Neural progenitor cell (in vitro differentiated cells): Measurements from ENCODE around the gene GMDS. TPM values are rescaled to one million over a fixed set of nuclear protein-coding genes. Genes with fewer than 3 reads are reported as not detected.
A peak's percentile ranks its signal among the peaks of the same experiment; 100 is the strongest.

ENCODE experiments used
- DNase-seq: peaks from one replicate; pipeline ENCODE4 v3.0.0-alpha.2; 2016; ENCODE audit warnings: low spot score
- H2AFZ ChIP-seq: fragments of 200-600 bp; sonication (generic); replicated peaks from 2 replicates; pipeline ENCODE4 v1.6.1; 2016; ENCODE audit warnings: antibody characterized with exemption
- H3F3A ChIP-seq: fragments of 200-600 bp; sonication (generic); 2 replicates; pipeline ENCODE4 v1.6.1; 2016; ENCODE audit warnings: antibody characterized with exemption, low read depth
- H3K27ac ChIP-seq: fragments of 200-600 bp; sonication (generic); 2 replicates; pipeline ENCODE4 v1.5.1; 2016; ENCODE audit warnings: mild to moderate bottlenecking
- H3K27me3 ChIP-seq: fragments of 200-600 bp; sonication (generic); 2 replicates; pipeline ENCODE4 v1.6.1; 2016; ENCODE audit warnings: mild to moderate bottlenecking, moderate library complexity
- H3K36me3 ChIP-seq: fragments of 200-600 bp; sonication (generic); 2 replicates; pipeline ENCODE4 v1.5.1; 2016
- H3K4me1 ChIP-seq: fragments of 200-600 bp; sonication (generic); 2 replicates; pipeline ENCODE4 v1.6.1; 2016; ENCODE audit warnings: mixed run types
- H3K4me2 ChIP-seq: fragments of 200-600 bp; sonication (generic); 2 replicates; pipeline ENCODE4 v1.6.1; 2016
- H3K4me3 ChIP-seq: fragments of 200-600 bp; sonication (generic); 2 replicates; pipeline ENCODE4 v1.5.1; 2016
- H3K79me2 ChIP-seq: fragments of 200-600 bp; sonication (generic); 2 replicates; pipeline ENCODE4 v1.6.1; 2016; ENCODE audit warnings: low read depth
- H3K9ac ChIP-seq: fragments of 200-600 bp; sonication (generic); 2 replicates; pipeline ENCODE4 v1.6.1; 2016
- H3K9me3 ChIP-seq: fragments of 200-600 bp; sonication (generic); 2 replicates; pipeline ENCODE4 v1.5.1; 2016; ENCODE audit warnings: low read depth
- H4K20me1 ChIP-seq: fragments of 200-600 bp; sonication (generic); 2 replicates; pipeline ENCODE4 v1.6.1; 2016; ENCODE audit warnings: low read depth
- H3K27ac Mint-ChIP-seq: 3 replicates; pipeline ENCODE4 v1.8.0; 2021; ENCODE audit warnings: mixed read lengths
- H3K27me3 Mint-ChIP-seq: 2 replicates; pipeline ENCODE4 v1.8.0; 2022; ENCODE audit warnings: low read depth, mild to moderate bottlenecking, inconsistent platforms, moderate library complexity, mixed read lengths; ENCODE audit not compliant: insufficient read depth
- H3K36me3 Mint-ChIP-seq: 3 replicates; pipeline ENCODE4 v1.8.0; 2021; ENCODE audit warnings: mixed read lengths
- H3K4me1 Mint-ChIP-seq: 3 replicates; pipeline ENCODE4 v1.8.0; 2021; ENCODE audit warnings: mixed read lengths
- H3K4me3 Mint-ChIP-seq: 3 replicates; pipeline ENCODE4 v1.8.0; 2021; ENCODE audit warnings: mild to moderate bottlenecking, moderate library complexity, mixed read lengths
- H3K9me3 Mint-ChIP-seq: 3 replicates; pipeline ENCODE4 v1.8.0; 2020; ENCODE audit warnings: mixed read lengths
- CTCF ChIP-seq: fragments of 200-600 bp; sonication (generic); IDR thresholded peaks from 2 replicates; pipeline ENCODE4 v1.5.1; 2017; ENCODE audit warnings: antibody characterized with exemption, mild to moderate bottlenecking
- EZH2 ChIP-seq: fragments of 200-600 bp; sonication (generic); IDR thresholded peaks from 2 replicates; pipeline ENCODE4 v1.6.1; 2017; ENCODE audit warnings: antibody characterized with exemption, mild to moderate bottlenecking, moderate library complexity
- EZH2phosphoT487 ChIP-seq: fragments of 200-600 bp; sonication (generic); IDR thresholded peaks from 2 replicates; pipeline ENCODE4 v1.6.1; 2017; ENCODE audit warnings: antibody characterized with exemption
- total RNA-seq: library from RNA; depleted of rRNA; stranded (reverse); fragments of >200 nt; gene quantifications from 2 replicates; pipeline ENCODE4 v1.2.3, GENCODE V29; 2015; ENCODE audit warnings: low replicate concordance

GMDS gene
- total RNA-seq, 1 donor from 2014 or later = 22.6 TPM

GRCh38 chr6:1612974-1613306 is 632.5 kb downstream of the GMDS start:
- Histone ChIP-seq H3K9me3 (no peaks in the 10 kb centered on the region), H3K27me3 (peaks cover 100% of the 10 kb centered on the region), H2AFZ (no peak overlapping the region), H3K9ac (no peak overlapping the region), H3K4me3 (no peak overlapping the region), H3K27ac (no peak overlapping the region), H3K4me1 (peaks cover 7% of the 10 kb centered on the region), H3K36me3 (no peaks in the 10 kb centered on the region), H3F3A (peaks cover 33% of the 10 kb centered on the region), H3K4me2 (no peak overlapping the region), H4K20me1 (peaks cover 66% of the 10 kb centered on the region), H3K79me2 (no peaks in the 10 kb centered on the region)
- Mint-ChIP-seq H3K27ac (no peak overlapping the region), H3K36me3 (peaks cover 3% of the 10 kb centered on the region), H3K4me1 (peaks cover 24% of the 10 kb centered on the region), H3K27me3 (peaks cover 64% of the 10 kb centered on the region), H3K4me3 (peak overlapping the region; percentile 84), H3K9me3 (peaks cover 5% of the 10 kb centered on the region)
- no peak for DNase-seq
- TF ChIP-seq EZH2 (peak; percentile 71), CTCF (no peak)

GRCh38 chr6:1612299-1612973 is 633.0 kb downstream of the GMDS start:
- Histone ChIP-seq H4K20me1 (peaks cover 64% of the 10 kb centered on the region), H3K4me3 (no peak overlapping the region), H3K27me3 (peaks cover 100% of the 10 kb centered on the region), H3K4me1 (peaks cover 11% of the 10 kb centered on the region), H2AFZ (no peak overlapping the region), H3K9me3 (no peaks in the 10 kb centered on the region), H3K79me2 (no peaks in the 10 kb centered on the region), H3K9ac (no peak overlapping the region), H3F3A (peaks cover 38% of the 10 kb centered on the region), H3K36me3 (no peaks in the 10 kb centered on the region), H3K27ac (no peak overlapping the region), H3K4me2 (peak overlapping the region; percentile 64)
- no peak for TF ChIP-seq CTCF
- TF ChIP-seq EZH2 = peak; percentile 64
- H3K4me1 Mint-ChIP-seq = peaks cover 29% of the 10 kb centered on the region
- peaks cover 6% of the 10 kb centered on the region for H3K9me3 Mint-ChIP-seq
- peaks cover 3% of the 10 kb centered on the region for H3K36me3 Mint-ChIP-seq
- peaks cover 64% of the 10 kb centered on the region for H3K27me3 Mint-ChIP-seq
- no peak overlapping the region for H3K27ac Mint-ChIP-seq
- no peak for DNase-seq
- peak overlapping the region; percentile 84 for H3K4me3 Mint-ChIP-seq

- peak; percentile 56 for DNase-seq
- Mint-ChIP-seq H3K9me3 (peaks cover 7% of the 10 kb centered on the region), H3K4me1 (peaks cover 36% of the 10 kb centered on the region), H3K36me3 (peaks cover 4% of the 10 kb centered on the region), H3K27ac (no peak overlapping the region), H3K27me3 (peaks cover 64% of the 10 kb centered on the region), H3K4me3 (peak overlapping the region; percentile 84)
- peaks cover 40% of the 10 kb centered on the region for H3F3A ChIP-seq
- H3K27ac ChIP-seq = no peak overlapping the region
- no peaks in the 10 kb centered on the region for H3K9me3 ChIP-seq
- H3K4me2 ChIP-seq = peak overlapping the region; percentile 64
- H3K4me1 ChIP-seq = peaks cover 17% of the 10 kb centered on the region
- no peak overlapping the region for H3K9ac ChIP-seq
- H3K79me2 ChIP-seq = no peaks in the 10 kb centered on the region
- H3K36me3 ChIP-seq = no peaks in the 10 kb centered on the region
- peaks cover 100% of the 10 kb centered on the region for H3K27me3 ChIP-seq
- no peak overlapping the region for H2AFZ ChIP-seq
- peak overlapping the region; percentile 16 for H3K4me3 ChIP-seq
- H4K20me1 ChIP-seq = peaks cover 64% of the 10 kb centered on the region
- TF ChIP-seq EZH2phosphoT487 (peak; percentile 62), CTCF (no peak), EZH2 (peak; percentile 47)
These were observed 633.7 kb downstream of the GMDS start for GRCh38 chr6:1611572-1612298.
